ENCODE measurements around the gene LBHD1.
"Not testable (repeated sequence)": the region's sequence is repeated elsewhere in the genome, so short reads cannot be mapped to it uniquely, and the experiment has no call there.

The LBHD1 gene

GRCh38 chr11:62621027-62621566 lies 51.0 kb downstream of the LBHD1 start:
- DNase-seq (ENCODE audit: low read depth in 2 of 3, low spot score in 2 of 3), result no peak

GRCh38 chr11:62616957-62617356 lies 55.1 kb downstream of the LBHD1 start:
- DNase-seq (ENCODE audit: low read depth in 2 of 3, low spot score in 2 of 3), result not testable (repeated sequence)

GRCh38 chr11:62615521-62615920 lies 56.5 kb downstream of the LBHD1 start:
- no peak for DNase-seq (ENCODE audit: low read depth in 2 of 3, low spot score in 2 of 3)

- no peak for DNase-seq (ENCODE audit: low read depth in 2 of 3, low spot score in 2 of 3)
Observed at GRCh38 chr11:62614275-62614674, 57.8 kb downstream of the LBHD1 start.

GRCh38 chr11:62613291-62613778 lies 58.7 kb downstream of the LBHD1 start:
- no peak for DNase-seq (ENCODE audit: low read depth in 2 of 3, low spot score in 2 of 3)

Measured in activated CD8-positive, alpha-beta memory T cell treated with anti-CD3 and anti-CD28 coated beads for 48 hours (primary cell).